Central memory CD8-positive, alpha-beta T cell (primary cell): ENCODE measurements around the gene NCS1.

Experiments
- ATAC-seq: fragments of 150-1000 bp; cut with Tn5 transposase; replicated peaks from 2 replicates; pipeline ENCODE4 v1.10.0; 2022; ENCODE audit warnings: mild to moderate bottlenecking, moderate FRiP score, moderate number of reproducible peaks; ENCODE audit not compliant: poor library complexity, severe bottlenecking; ENCODE audit errors: extremely low read depth
- DNase-seq, 2 donors: peaks; one replicate each; pipeline ENCODE4 v3.0.0; 2021; ENCODE audit warnings: low spot score in 2 of 2
- H3K27ac Mint-ChIP-seq: one replicate; pipeline ENCODE4 v1.8.0; 2022; ENCODE audit warnings: low read depth, mild to moderate bottlenecking, moderate library complexity, mixed read lengths
- H3K27me3 Mint-ChIP-seq: one replicate; pipeline ENCODE4 v1.8.0; 2022; ENCODE audit warnings: mixed read lengths
- H3K36me3 Mint-ChIP-seq: one replicate; pipeline ENCODE4 v1.8.0; 2022; ENCODE audit warnings: mild to moderate bottlenecking, moderate library complexity, mixed read lengths; ENCODE audit not compliant: insufficient read depth
- H3K4me1 Mint-ChIP-seq: one replicate; pipeline ENCODE4 v1.8.0; 2022; ENCODE audit warnings: mixed read lengths
- H3K4me3 Mint-ChIP-seq: one replicate; pipeline ENCODE4 v1.8.0; 2022; ENCODE audit warnings: mild to moderate bottlenecking, moderate library complexity, mixed read lengths
- H3K9me3 Mint-ChIP-seq: one replicate; pipeline ENCODE4 v1.8.0; 2022; ENCODE audit warnings: mixed read lengths

The NCS1 gene

DNA sequence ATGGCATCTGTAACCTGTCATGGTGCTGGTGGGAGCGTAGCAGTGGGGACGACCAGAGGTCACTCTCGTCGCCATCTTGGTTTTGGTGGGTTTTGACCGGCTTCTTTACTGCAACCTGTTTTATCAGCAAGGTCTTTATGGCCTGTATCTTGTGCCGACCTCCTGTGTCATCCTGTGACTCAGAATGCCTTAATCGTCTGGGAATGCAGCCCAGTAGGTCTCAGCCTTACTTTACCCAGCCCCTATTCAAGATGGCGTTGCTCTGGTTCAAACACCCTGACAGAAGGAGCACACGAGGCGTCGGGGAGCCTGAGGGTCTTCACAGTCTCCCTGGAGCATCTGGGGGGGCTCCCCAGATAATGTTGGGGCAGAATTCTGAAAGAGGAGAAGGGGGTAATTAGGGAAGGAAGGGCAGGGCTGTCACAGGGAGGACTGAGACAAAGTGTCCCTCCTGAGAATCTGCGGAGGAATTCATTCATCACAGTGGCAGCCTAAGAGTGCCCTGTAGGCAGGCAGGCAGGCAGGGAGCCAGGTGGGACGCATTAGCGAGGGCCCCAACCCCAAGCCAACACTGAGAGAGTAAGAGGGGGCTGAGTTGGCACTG lies 21.3 kb upstream of the NCS1 start:
- peaks cover 16% of the 10 kb centered on the region for H3K27me3 Mint-ChIP-seq
- ATAC-seq (no peak), DNase-seq (no peak)
- H3K4me1 Mint-ChIP-seq = no peaks in the 10 kb centered on the region
- H3K9me3 Mint-ChIP-seq = no peaks in the 10 kb centered on the region
- no peak overlapping the region for H3K4me3 Mint-ChIP-seq
- no peak overlapping the region for H3K27ac Mint-ChIP-seq
- no peaks in the 10 kb centered on the region for H3K36me3 Mint-ChIP-seq

DNA sequence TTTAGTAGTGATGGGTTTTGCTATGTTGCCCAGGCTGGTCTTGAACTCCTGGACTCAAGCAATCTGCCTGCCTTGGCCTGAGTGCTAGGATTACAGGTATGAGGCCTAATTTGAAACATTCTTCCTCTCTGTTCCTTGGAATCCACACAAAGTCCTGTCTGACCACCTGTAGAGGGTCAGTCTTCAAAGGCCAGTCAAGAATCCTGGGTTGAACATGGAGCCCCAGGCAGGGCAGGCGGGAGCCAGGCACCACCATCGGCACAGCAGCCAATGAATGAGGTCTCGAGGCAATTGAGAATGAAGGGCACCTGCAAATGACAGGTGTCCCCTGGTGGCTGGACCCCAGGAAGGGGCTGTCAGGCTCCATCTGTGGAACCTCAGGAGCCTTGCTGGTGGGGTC lies 17.4 kb upstream of the NCS1 start:
- peaks cover 2% of the 10 kb centered on the region for H3K36me3 Mint-ChIP-seq
- H3K9me3 Mint-ChIP-seq = no peaks in the 10 kb centered on the region
- no peak overlapping the region for H3K4me3 Mint-ChIP-seq
- no peak overlapping the region for H3K27ac Mint-ChIP-seq
- no peak for ATAC-seq
- no peaks in the 10 kb centered on the region for H3K4me1 Mint-ChIP-seq
- no peaks in the 10 kb centered on the region for H3K27me3 Mint-ChIP-seq
- DNase-seq = no peak

DNA sequence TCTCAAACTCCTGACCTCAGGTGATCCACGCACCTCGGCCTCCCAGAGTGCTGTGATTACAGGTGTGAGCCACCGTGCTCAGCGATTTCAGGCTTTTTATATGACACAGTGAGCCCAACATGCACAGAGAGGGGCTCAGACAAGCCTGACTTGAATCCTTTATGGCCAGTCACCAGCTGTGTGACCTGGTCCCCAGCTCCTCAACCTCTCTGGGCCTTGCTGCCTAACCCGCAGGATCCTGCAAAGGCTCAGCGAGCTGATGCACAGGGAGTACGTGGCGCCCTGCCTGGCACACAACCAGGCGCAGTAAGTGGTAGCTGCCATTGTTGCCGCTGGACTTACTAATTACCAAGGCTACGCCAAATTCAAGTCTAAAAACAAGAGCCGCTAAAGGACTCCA lies 16.6 kb upstream of the NCS1 start:
- H3K36me3 Mint-ChIP-seq = peaks cover 2% of the 10 kb centered on the region
- ATAC-seq (no peak), DNase-seq (no peak)
- H3K9me3 Mint-ChIP-seq = no peaks in the 10 kb centered on the region
- H3K27me3 Mint-ChIP-seq = no peaks in the 10 kb centered on the region
- H3K4me1 Mint-ChIP-seq = no peaks in the 10 kb centered on the region
- H3K27ac Mint-ChIP-seq = no peak overlapping the region
- H3K4me3 Mint-ChIP-seq = no peak overlapping the region

DNA sequence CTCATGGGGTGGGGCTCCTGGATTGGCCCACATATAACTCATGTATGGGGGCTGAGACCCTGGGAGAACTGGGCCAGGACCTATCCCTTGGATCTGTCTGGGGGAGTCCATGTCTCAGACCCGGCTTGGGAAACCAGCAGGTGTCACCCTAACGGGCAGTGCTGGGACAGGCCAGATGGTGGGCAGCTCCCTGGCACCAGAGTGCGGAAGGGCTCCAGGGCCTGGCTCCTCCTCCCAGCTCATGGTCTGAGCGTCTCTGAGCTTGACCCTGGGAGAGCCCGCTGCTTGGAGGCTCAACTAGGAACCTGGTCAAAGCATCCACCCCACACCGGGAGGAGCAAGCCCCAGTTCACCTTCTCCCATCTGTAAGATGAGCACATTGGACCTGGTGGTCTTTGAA lies 15.5 kb upstream of the NCS1 start:
- ATAC-seq (no peak), DNase-seq (no peak)
- Mint-ChIP-seq H3K36me3 (peaks cover 2% of the 10 kb centered on the region), H3K4me3 (no peak overlapping the region), H3K27me3 (no peaks in the 10 kb centered on the region), H3K27ac (no peak overlapping the region), H3K4me1 (no peaks in the 10 kb centered on the region), H3K9me3 (no peaks in the 10 kb centered on the region)

DNA sequence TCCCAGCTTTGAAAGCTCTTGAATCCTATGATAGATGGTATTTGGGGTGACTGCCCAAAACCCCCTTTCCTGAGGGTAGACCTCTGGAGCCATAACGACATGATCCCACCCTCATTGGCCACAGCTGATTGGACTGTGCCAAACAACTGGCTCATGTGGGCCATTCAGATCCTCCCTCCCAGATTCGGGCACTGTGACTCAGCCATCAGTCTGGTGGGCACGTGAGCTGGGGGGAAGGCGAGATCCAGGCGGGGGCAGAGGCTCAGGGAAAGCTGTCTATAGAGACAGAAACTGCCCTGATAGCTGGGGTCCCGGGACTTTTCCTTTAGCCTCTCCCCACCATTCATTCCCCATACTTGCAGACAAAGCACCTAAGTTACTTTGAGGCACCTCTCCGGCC lies 15.1 kb upstream of the NCS1 start:
- DNase-seq = no peak
- Mint-ChIP-seq H3K36me3 (peaks cover 2% of the 10 kb centered on the region), H3K27me3 (no peaks in the 10 kb centered on the region), H3K9me3 (no peaks in the 10 kb centered on the region), H3K4me3 (no peak overlapping the region), H3K27ac (no peak overlapping the region), H3K4me1 (no peaks in the 10 kb centered on the region)
- ATAC-seq = no peak

DNA sequence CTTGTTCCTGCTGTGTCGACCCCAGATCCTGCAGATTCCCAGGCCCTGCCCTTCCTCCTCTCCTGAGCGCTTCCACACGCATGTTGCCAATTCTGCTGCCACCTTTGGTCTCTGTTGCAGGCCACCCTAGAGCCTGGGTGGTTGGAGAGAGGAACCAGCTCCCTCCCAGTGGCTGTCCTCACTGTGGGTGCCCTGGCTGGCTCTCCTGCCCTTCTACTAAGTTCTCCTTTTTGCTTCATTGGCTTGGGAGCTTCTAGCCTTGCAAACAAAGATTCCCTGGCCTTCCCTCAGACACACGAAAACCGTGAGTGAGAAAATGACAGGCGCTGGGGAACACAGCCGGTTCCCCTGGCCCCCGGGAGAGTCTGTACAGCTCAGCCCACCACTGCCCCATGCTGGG lies 14.2 kb upstream of the NCS1 start:
- no peaks in the 10 kb centered on the region for H3K4me1 Mint-ChIP-seq
- H3K36me3 Mint-ChIP-seq = peaks cover 2% of the 10 kb centered on the region
- no peak overlapping the region for H3K4me3 Mint-ChIP-seq
- no peaks in the 10 kb centered on the region for H3K9me3 Mint-ChIP-seq
- no peaks in the 10 kb centered on the region for H3K27me3 Mint-ChIP-seq
- ATAC-seq = no peak
- H3K27ac Mint-ChIP-seq = no peak overlapping the region
- DNase-seq = no peak

DNA sequence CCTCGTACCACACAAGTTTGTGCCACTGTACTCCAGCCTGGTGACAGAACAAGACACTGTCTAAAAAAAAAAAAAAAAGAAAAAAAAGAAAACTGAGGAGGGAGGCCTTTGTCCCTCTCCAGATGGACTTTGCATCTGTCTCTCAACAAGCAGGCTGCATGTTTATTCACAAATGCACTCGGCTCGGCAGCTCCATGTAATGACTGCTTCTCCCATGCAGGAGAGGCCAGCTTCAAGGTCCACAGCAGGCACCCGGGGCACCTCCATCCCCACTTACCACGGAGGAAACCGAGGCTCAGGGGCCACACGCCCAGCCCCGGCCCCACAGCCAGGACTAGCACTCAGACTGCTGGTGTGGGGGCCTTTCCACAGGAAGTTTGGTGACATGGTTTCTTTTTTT lies 13.1 kb upstream of the NCS1 start:
- H3K4me1 Mint-ChIP-seq = no peaks in the 10 kb centered on the region
- no peak overlapping the region for H3K27ac Mint-ChIP-seq
- no peak overlapping the region for H3K4me3 Mint-ChIP-seq
- H3K27me3 Mint-ChIP-seq = no peaks in the 10 kb centered on the region
- ATAC-seq (no peak), DNase-seq (no peak)
- peaks cover 2% of the 10 kb centered on the region for H3K36me3 Mint-ChIP-seq
- H3K9me3 Mint-ChIP-seq = no peaks in the 10 kb centered on the region

DNA sequence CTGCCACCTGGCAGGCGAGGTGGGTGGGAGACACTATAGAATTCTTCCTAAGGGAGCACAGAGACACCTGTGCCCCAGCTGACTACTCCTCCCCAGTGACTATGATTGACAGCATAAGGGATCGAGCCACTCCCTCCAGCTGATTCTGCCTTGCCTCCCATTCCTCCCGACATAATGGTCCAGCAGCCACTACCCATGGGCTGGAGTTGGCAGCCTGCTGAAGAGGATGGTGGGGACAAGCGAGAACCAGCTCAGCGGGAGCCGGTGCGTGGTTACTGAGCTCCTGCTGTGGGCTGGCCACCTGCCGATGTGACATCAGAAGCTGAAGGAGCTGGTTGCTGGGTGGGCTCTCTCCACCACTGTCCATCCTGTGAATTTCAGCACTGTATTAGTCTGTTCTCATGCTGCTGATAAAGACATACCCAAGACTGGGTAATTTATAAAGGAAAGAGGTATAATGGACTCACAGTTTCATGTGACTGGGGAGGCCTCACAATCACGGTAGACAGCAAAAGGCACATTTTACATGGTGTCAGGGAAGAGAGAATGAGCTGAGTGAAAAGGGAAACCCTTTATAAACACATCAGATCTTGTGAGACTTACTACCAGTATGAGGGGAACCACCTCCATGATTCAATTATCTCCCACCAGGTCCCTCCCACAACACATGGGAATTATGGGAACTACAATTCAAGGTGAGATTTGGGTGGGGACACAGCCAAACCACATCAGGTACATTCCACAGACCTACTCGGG lies 12.1 kb upstream of the NCS1 start:
- Mint-ChIP-seq H3K27me3 (no peaks in the 10 kb centered on the region), H3K36me3 (peaks cover 2% of the 10 kb centered on the region), H3K27ac (no peak overlapping the region), H3K4me1 (no peaks in the 10 kb centered on the region), H3K9me3 (no peaks in the 10 kb centered on the region), H3K4me3 (no peak overlapping the region)
- DNase-seq (no peak), ATAC-seq (no peak)

DNA sequence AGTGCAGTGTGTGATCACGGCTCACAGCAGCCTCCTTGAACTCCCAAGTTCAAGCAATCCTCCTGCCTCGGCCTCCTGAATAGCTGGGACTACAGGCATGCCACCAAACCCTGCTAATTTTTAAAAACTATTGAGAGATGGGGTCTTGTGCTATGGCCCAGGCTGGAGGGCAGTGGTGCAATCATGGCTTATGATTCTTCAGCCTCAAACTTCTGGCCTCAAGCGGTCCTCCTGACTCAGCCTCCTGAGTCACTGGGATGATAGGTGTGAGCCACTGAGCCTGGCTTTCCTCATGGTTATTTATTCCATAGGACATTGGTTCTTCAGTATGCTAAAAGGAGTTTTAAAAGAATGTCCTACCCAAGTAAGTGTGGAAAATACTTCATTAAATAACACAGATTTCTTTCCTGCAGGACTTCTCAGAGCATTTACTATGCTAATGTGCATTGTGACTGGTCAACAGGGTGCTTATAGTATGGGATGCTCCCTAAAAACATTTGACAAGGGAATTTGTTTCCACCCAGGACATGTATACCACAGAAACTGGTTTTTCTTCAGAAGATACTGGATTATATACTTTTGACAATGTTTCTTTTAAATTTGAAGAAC lies 11.2 kb upstream of the NCS1 start:
- Mint-ChIP-seq H3K4me1 (no peaks in the 10 kb centered on the region), H3K4me3 (no peak overlapping the region), H3K36me3 (peaks cover 4% of the 10 kb centered on the region), H3K9me3 (no peaks in the 10 kb centered on the region), H3K27ac (no peak overlapping the region), H3K27me3 (no peaks in the 10 kb centered on the region)
- no peak for ATAC-seq
- no peak for DNase-seq

DNA sequence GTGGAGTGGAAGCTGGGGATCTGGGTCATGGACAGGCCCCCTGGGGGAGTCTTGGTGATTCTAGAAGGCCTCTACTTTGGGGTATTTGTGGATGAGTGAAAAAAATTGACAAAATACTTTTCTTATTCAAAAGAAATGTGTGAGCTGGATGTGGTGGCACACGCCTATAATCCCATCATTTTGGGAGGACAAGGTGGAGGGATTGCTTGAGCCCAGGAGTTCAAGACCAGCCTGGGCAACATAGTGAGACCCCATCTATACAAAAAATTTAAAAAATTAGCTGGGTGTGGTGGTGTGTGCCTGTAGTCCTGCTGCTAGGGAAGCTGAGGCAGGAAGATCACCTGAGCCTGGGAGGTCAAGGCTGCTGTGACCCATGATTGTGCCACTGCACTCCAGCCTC lies 6.6 kb upstream of the NCS1 start:
- Mint-ChIP-seq H3K36me3 (peaks cover 2% of the 10 kb centered on the region), H3K4me3 (no peak overlapping the region), H3K9me3 (no peaks in the 10 kb centered on the region), H3K4me1 (peaks cover 11% of the 10 kb centered on the region), H3K27me3 (peaks cover 2% of the 10 kb centered on the region), H3K27ac (no peak overlapping the region)
- DNase-seq (no peak), ATAC-seq (no peak)

DNA sequence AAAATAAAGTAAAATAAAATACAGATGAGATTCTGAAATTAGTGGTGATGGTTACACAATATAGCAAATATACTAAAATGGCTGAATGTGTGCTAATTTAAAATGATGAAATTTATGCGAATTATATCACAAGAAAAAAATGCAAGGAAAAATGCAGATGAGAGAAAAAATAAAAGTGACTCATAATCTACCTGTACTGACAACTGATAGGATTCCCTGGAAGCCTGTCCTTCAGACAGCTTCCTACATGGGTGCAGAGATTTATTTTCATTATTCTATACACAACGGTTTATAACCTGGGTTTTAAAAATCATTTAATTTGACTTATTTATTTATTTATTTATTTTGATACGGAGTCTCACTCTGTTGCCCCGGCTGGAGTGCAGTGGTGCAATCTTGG lies 5.8 kb upstream of the NCS1 start:
- peaks cover 11% of the 10 kb centered on the region for H3K4me1 Mint-ChIP-seq
- DNase-seq = no peak
- H3K27ac Mint-ChIP-seq = no peak overlapping the region
- H3K36me3 Mint-ChIP-seq = peaks cover 2% of the 10 kb centered on the region
- no peaks in the 10 kb centered on the region for H3K9me3 Mint-ChIP-seq
- no peak for ATAC-seq
- peaks cover 10% of the 10 kb centered on the region for H3K27me3 Mint-ChIP-seq
- no peak overlapping the region for H3K4me3 Mint-ChIP-seq

DNA sequence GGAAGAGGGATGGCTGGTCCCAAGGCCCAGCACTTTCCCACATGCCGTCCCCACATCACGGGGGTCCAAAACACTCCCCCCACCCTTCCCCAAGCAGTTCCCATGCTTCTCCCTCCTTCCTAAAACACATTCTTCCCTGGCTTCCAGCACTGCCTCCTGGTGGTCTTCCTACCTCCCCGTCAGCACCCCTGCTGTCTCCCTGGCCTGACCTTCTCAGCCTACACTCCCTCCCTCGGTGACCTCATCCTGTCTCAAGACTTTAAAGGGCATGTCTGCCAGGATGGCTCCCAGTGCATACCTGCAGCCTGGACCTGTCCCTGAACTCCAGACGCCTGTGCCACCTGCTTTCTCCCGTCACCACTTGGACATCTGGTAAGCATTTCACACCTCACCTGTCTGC lies 4.3 kb upstream of the NCS1 start:
- H3K9me3 Mint-ChIP-seq = no peaks in the 10 kb centered on the region
- H3K4me3 Mint-ChIP-seq = no peak overlapping the region
- peaks cover 11% of the 10 kb centered on the region for H3K4me1 Mint-ChIP-seq
- H3K27ac Mint-ChIP-seq = no peak overlapping the region
- H3K27me3 Mint-ChIP-seq = peaks cover 11% of the 10 kb centered on the region
- ATAC-seq (no peak), DNase-seq (no peak)
- H3K36me3 Mint-ChIP-seq = peaks cover 2% of the 10 kb centered on the region
